HG03108 (cell line): ENCODE measurements around the gene HAO1.
"Not testable (repeated sequence)": the region's sequence is repeated elsewhere in the genome, so short reads cannot be mapped to it uniquely, and the experiment has no call there.

Source experiments
- ATAC-seq: cut with Tn5 transposase; IDR thresholded peaks from one replicate; pipeline ENCODE4 v1.9.1; 2021; ENCODE audit warnings: moderate library complexity; ENCODE audit not compliant: unreplicated experiment

HAO1 gene

DNA sequence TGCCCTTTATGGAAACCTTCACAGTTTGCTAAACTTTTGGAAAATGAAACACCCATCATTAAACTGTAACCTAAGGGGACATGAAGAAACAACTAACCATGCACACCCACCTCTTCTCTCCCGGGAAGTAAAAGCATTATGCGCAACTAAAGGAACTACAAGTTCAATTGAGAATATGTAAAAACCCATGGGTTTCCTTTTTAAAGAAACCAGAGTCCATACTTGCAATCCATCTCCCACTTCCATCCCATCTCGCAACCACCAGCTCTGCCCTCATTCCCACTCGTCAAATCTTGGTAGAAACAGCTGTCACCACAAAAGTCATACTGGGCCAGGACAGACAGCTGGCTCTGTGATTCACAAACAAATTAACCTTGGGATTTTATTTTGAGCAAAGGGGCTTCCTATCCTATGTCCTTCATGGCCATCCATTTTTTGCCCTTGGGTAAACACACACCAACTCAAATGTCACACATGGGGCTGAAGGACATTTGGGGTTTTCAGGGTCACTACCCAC is 81.5 kb downstream of the HAO1 start:
- no peak for ATAC-seq

DNA sequence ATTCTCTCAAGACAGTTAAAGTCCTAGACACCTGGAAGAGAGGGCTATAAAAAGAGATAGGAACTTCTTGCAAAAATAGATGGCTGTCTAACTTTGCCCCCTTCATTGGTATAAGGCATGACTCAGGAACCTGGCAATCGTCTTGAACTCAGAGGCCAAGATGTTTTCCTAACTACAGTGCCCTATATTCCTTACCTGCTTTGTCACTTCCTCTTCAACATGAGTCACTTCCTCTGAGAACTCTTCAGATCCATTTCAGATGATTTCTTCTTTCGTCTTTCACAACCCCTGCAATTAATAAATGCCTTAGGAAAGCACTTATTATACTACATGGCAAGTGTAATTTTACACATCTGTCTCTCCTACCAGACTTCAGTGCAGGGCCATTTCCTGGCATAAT is 83.5 kb downstream of the HAO1 start:
- ATAC-seq = no peak

DNA sequence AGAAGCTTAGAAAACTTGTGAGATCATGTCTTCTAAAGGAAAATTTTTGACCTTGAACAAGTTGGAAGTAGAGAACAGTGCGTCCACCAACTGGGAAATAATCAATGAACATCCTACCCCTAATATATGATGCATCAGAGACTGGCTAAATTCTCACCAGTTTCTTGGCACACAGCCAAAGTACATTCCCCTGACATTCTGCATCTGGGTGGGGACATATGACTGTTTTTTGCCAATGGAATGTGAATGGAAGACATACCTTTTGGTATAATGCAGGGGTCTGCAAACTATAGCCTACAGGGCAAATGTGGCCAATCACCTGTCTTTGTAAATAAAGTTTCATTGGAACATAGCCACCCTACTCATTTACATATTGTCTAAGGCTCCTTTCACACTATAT is 84.7 kb downstream of the HAO1 start:
- no peak for ATAC-seq

DNA sequence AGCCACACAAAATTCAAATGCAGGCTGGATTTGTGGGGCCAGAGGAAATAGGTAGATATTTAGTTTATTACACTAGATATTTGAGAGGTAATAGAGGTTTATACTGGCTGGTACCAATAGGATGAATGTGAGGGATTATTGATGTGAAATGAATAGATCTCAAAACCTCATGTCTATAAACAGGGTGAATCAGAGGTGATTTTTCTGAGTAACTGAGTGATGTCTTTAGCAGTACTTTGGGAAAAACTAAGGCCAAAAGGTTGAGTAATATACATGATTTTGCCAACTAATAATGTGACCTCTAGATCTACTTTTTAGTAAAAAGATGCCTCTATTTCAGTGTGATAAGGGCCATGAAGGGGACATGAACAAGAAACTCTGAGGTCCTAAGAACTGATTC is 86.8 kb downstream of the HAO1 start:
- ATAC-seq = no peak

DNA sequence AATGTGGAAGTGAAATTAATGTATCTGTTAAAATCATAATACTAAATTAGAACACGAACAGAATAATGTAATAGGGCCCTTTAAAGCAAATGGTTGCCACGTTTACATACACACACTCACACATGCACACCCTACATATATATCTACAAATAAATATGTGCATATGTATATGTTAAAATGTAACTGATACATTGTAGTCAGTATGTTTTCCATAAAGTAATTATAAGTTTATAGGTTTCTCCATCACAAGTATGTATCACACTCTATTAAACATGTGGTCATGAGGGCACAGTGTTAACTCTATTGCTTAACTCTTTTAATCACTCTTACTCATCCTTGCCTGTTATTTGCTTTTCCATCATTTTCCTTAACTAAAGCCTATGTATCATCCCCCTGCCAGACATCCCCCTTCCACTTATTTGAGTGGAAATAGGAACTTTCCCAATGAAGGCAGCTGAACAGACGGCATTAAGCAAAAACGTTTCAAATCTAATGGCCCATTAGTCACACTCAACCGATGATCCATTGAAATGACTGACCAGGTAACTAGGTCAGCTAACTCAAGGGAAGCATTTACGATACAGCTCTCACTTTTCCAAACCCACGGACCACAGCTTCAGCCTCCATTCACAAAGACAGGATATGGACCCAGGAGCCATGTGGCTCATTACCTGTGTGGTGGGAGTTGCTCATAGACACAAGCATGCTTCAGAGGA is 89.3 kb downstream of the HAO1 start:
- no peak for ATAC-seq

DNA sequence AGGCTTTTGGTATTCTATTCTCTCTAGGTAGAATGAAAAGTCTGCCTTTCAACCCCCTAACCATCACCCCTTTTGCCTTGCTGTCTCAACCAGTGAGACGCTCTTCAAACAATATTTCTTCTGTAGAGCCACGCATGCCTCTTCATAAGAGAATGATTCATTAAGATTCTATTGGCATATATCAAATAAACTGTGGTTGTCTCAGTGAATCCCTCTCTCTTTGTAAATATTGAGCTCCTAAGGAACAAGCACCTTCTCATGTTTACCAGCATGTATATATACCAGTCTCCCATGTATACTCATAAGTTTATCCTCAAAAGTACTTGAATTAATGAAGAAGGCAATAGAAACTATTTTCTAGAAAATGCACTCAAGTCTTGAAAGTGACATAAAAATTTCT is 90.6 kb downstream of the HAO1 start:
- ATAC-seq = no peak

DNA sequence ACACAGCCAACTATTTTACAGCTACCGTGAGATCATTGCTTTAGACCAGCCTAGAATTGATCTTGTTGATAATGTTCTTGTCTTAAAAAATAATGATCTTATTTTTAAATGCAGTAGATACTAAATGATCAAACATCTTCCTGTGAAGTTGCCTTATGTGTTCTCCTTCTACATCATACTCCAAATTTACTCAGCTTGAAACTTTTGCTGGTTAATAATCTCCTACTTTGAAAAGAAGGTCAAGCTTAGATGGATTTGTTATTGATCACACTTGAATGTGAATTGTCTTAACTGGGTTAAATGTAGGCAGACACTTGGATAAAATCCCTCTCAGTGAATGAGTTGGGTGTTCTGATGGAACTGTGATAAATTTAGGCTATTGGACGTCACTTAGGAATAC is 91.9 kb downstream of the HAO1 start:
- no peak for ATAC-seq

DNA sequence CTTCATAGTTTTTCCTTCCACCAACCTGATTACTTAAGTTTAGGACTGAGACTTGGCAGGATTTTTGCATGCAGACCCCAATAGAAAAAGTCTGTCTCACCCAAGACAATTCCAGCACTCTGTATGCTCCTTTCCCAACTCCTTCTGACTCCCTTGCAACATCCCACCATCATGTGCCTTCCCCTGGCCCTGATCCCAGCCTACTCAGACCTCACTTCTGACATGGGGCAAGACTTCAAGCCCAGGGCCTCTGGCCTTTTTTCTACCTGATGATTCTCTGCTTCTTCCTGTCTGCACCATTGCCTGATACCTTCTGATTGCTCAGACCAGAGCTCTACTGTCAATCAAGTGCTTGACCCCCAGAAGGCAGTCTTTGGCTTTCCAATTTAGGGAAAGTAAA is 96.6 kb downstream of the HAO1 start:
- no peak for ATAC-seq

DNA sequence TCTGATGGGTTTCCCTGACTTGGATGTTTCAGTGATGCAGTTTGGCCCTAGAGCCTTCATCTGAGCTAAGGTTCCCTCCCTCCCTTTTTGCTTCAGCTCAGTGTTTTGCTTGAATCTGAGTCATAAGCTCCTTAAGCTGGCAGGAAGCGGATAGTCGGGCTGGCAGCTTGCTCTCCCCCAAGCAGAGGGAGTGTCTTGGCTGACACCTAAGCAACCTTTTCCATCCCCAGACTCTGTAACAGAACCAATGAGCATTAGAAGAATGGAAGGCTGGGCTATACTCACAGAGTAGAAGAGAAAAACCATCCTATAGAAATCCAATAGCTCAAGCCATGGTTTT is 98.3 kb downstream of the HAO1 start:
- no peak for ATAC-seq

DNA sequence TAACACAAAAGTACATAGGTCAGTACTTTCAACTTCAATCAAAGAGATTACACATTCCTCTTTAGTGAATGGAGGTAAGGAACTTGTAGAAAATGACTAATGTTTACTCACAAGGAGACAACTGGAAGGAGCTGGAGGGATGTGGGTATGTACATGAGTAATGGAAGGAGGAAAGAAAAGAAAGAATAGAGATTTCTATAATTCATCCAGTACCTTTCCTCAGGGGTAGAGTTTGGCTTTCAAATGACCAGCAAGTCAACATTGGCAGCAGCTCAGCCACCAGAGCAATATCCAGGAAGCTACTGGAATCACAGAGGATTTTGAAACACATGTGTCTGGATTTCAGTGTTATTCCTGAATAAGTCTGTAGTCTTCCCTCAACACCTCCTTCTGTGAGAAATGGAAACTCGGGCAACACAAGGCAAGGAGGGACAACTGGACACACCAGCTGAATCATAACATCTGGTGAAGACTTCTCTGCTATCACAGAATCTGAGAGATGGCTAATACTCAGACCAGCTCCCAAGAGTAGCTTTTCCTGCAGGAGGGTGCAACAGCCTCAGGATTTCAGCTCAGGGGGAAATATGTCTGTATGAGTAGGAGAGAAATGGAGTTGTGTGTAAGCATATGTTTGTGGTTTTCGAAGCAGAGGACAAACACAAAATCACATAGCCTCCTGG is 98.8 kb downstream of the HAO1 start:
- no peak for ATAC-seq

DNA sequence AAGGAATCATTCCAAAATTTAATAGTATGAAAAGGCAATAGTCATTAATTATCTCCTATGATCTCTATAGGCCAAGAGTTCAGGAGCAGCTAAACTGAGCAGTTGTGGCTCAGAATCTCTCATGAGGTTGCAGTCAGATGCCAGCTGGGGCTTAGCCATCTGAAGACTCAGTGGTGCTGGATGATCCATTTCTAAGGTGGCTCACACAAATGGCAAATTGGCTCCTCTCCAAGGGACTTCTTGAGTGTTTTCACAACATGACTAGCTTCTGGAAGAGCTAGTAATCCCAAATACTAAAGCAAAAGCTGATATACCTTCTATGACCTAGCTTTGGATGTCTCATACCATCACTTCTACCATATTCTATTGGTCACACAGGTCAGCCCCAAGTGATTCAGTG is 104.2 kb downstream of the HAO1 start:
- no peak for ATAC-seq

DNA sequence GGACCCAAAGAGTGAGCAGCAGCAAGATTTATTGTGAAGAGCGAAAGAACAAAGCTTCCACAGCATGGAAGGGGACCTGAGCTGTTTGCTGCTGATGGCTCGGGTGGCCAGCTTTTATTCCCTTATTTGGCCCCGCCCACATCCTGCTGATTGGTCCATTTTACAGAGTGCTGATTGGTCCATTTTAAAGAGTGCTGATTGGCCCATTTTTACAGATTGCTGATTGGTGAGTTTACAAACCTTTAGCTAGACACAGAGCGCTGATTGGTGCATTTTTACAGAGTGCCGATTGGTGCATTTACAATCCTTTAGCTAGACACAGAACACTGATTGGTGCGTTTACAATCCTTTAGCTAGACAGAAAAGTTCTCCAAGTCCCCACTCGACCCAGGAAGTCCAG is 105.8 kb downstream of the HAO1 start:
- ATAC-seq = not testable (repeated sequence)
